Activated CD4-positive, alpha-beta T cell treated with anti-CD3 and anti-CD28 coated beads, Interleukin-2, amount 10 ng/mL, durations not matched to agents 24 days and 14 days (primary cell): ENCODE data around the gene TVP23A. TPM values are rescaled to one million over a fixed set of nuclear protein-coding genes. Genes with fewer than 3 reads are reported as not detected.
"Not testable (repeated sequence)": the region's sequence is repeated elsewhere in the genome, so short reads cannot be mapped to it uniquely, and the experiment has no call there.

Experiments
- DNase-seq: peaks from one replicate; pipeline ENCODE4 v3.0.0; 2022
- H3K27ac Mint-ChIP-seq: one replicate; pipeline ENCODE4 v1.8.0; 2022; ENCODE audit warnings: mild to moderate bottlenecking, mixed read lengths
- H3K27me3 Mint-ChIP-seq: one replicate; pipeline ENCODE4 v1.8.0; 2022; ENCODE audit warnings: mixed read lengths
- H3K36me3 Mint-ChIP-seq: one replicate; pipeline ENCODE4 v1.8.0; 2022; ENCODE audit warnings: low read depth, mild to moderate bottlenecking, mixed read lengths
- H3K4me1 Mint-ChIP-seq: one replicate; pipeline ENCODE4 v1.8.0; 2021; ENCODE audit warnings: mixed read lengths
- H3K4me3 Mint-ChIP-seq: one replicate; pipeline ENCODE4 v1.8.0; 2022; ENCODE audit warnings: mild to moderate bottlenecking, moderate library complexity, mixed read lengths
- H3K9me3 Mint-ChIP-seq: one replicate; pipeline ENCODE4 v1.8.0; 2021; ENCODE audit warnings: mixed read lengths
- intact Hi-C: fragments of 100-400 bp; cut with micrococcal nuclease; formaldehyde crosslinking; loops from one replicate; pipeline ENCODE4 v1.15.1; 2023
- total RNA-seq: library from RNA; stranded (reverse); gene quantifications from 2 replicates; pipeline ENCODE4 v1.2.3, GENCODE V29; 2022

TVP23A gene
- total RNA-seq, 1 donor from 2014 or later = not detected

- intact Hi-C loops = no loop called here
- Mint-ChIP-seq H3K27ac (no peak overlapping the region), H3K4me3 (no peak overlapping the region), H3K36me3 (no peaks in the 10 kb centered on the region), H3K4me1 (no peaks in the 10 kb centered on the region), H3K27me3 (peaks cover 18% of the 10 kb centered on the region), H3K9me3 (no peaks in the 10 kb centered on the region)
- DNase-seq = no peak
Measured at GRCh38 chr16:10806698-10807097, 11.9 kb downstream of the TVP23A start.

GRCh38 chr16:10805334-10805733 lies 13.3 kb downstream of the TVP23A start:
- H3K4me3 Mint-ChIP-seq = no peak overlapping the region
- no peak for DNase-seq
- no peaks in the 10 kb centered on the region for H3K9me3 Mint-ChIP-seq
- intact Hi-C loops = no loop called here
- no peak overlapping the region for H3K27ac Mint-ChIP-seq
- no peaks in the 10 kb centered on the region for H3K36me3 Mint-ChIP-seq
- H3K4me1 Mint-ChIP-seq = no peaks in the 10 kb centered on the region
- peaks cover 18% of the 10 kb centered on the region for H3K27me3 Mint-ChIP-seq

GRCh38 chr16:10799736-10800135 lies 18.9 kb downstream of the TVP23A start:
- Mint-ChIP-seq H3K9me3 (no peaks in the 10 kb centered on the region), H3K27ac (no peak overlapping the region)

GRCh38 chr16:10791048-10791447 lies 27.5 kb downstream of the TVP23A start:
- no peak for DNase-seq
- no peaks in the 10 kb centered on the region for H3K4me1 Mint-ChIP-seq
- peaks cover 14% of the 10 kb centered on the region for H3K27me3 Mint-ChIP-seq
- no peak overlapping the region for H3K4me3 Mint-ChIP-seq
- no peak overlapping the region for H3K27ac Mint-ChIP-seq
- H3K9me3 Mint-ChIP-seq = no peaks in the 10 kb centered on the region
- no peaks in the 10 kb centered on the region for H3K36me3 Mint-ChIP-seq
- intact Hi-C loops = no loop called here

More at GRCh38 chr16:10799736-10800135, 18.9 kb downstream of the TVP23A start:
- intact Hi-C loops = no loop called here
- no peak for DNase-seq
- Mint-ChIP-seq H3K4me3 (no peak overlapping the region), H3K36me3 (no peaks in the 10 kb centered on the region), H3K4me1 (no peaks in the 10 kb centered on the region), H3K27me3 (peaks cover 5% of the 10 kb centered on the region)

GRCh38 chr16:10788630-10789029 lies 30.0 kb downstream of the TVP23A start:
- H3K36me3 Mint-ChIP-seq, H3K4me1 Mint-ChIP-seq, intact Hi-C loops, DNase-seq, H3K27ac Mint-ChIP-seq, H3K9me3 Mint-ChIP-seq, H3K4me3 Mint-ChIP-seq: not testable (repeated sequence)
- peaks cover 11% of the 10 kb centered on the region for H3K27me3 Mint-ChIP-seq

GRCh38 chr16:10787304-10787703 lies 31.3 kb downstream of the TVP23A start:
- Mint-ChIP-seq H3K27ac (no peak overlapping the region), H3K27me3 (peaks cover 17% of the 10 kb centered on the region), H3K36me3 (no peaks in the 10 kb centered on the region), H3K4me3 (no peak overlapping the region), H3K4me1 (no peaks in the 10 kb centered on the region), H3K9me3 (no peaks in the 10 kb centered on the region)
- no peak for DNase-seq
- intact Hi-C loops = no loop called here

- Mint-ChIP-seq H3K9me3 (no peaks in the 10 kb centered on the region), H3K4me1 (no peaks in the 10 kb centered on the region), H3K27ac (no peak overlapping the region), H3K4me3 (no peak overlapping the region), H3K36me3 (no peaks in the 10 kb centered on the region), H3K27me3 (peaks cover 38% of the 10 kb centered on the region)
- no peak for DNase-seq
- intact Hi-C loops = no loop called here
Measured at GRCh38 chr16:10782628-10783027, 36.0 kb downstream of the TVP23A start.

- Mint-ChIP-seq H3K4me1 (peaks cover 3% of the 10 kb centered on the region), H3K36me3 (no peaks in the 10 kb centered on the region), H3K9me3 (no peaks in the 10 kb centered on the region), H3K4me3 (no peak overlapping the region), H3K27ac (no peak overlapping the region), H3K27me3 (peaks cover 40% of the 10 kb centered on the region)
- intact Hi-C loops = no loop called here
- no peak for DNase-seq
Measured at GRCh38 chr16:10780628-10781027, 38.0 kb downstream of the TVP23A start.

- DNase-seq, intact Hi-C loops, H3K9me3 Mint-ChIP-seq, H3K27ac Mint-ChIP-seq, H3K4me1 Mint-ChIP-seq, H3K4me3 Mint-ChIP-seq, H3K36me3 Mint-ChIP-seq: not testable (repeated sequence)
- peaks cover 46% of the 10 kb centered on the region for H3K27me3 Mint-ChIP-seq
Measured at GRCh38 chr16:10779908-10780307, 38.7 kb downstream of the TVP23A start.

GRCh38 chr16:10777356-10777755 lies 41.2 kb downstream of the TVP23A start:
- no peak overlapping the region for H3K27ac Mint-ChIP-seq
- intact Hi-C loops = no loop called here
- H3K4me1 Mint-ChIP-seq = peaks cover 4% of the 10 kb centered on the region
- H3K9me3 Mint-ChIP-seq = no peaks in the 10 kb centered on the region
- peaks cover 43% of the 10 kb centered on the region for H3K27me3 Mint-ChIP-seq
- DNase-seq = no peak
- H3K36me3 Mint-ChIP-seq = no peaks in the 10 kb centered on the region
- H3K4me3 Mint-ChIP-seq = no peak overlapping the region

GRCh38 chr16:10776923-10777322 lies 41.7 kb downstream of the TVP23A start:
- H3K27ac Mint-ChIP-seq, H3K9me3 Mint-ChIP-seq, DNase-seq, H3K36me3 Mint-ChIP-seq, intact Hi-C loops, H3K4me3 Mint-ChIP-seq, H3K4me1 Mint-ChIP-seq: not testable (repeated sequence)
- peaks cover 39% of the 10 kb centered on the region for H3K27me3 Mint-ChIP-seq

GRCh38 chr16:10776280-10776679 lies 42.3 kb downstream of the TVP23A start:
- Mint-ChIP-seq H3K4me1 (peaks cover 4% of the 10 kb centered on the region), H3K36me3 (no peaks in the 10 kb centered on the region), H3K27ac (no peak overlapping the region), H3K9me3 (no peaks in the 10 kb centered on the region), H3K27me3 (peaks cover 36% of the 10 kb centered on the region), H3K4me3 (no peak overlapping the region)
- intact Hi-C loops = no loop called here
- peak; percentile 65 for DNase-seq

- peaks cover 12% of the 10 kb centered on the region for H3K27me3 Mint-ChIP-seq
- peaks cover 11% of the 10 kb centered on the region for H3K36me3 Mint-ChIP-seq
- H3K4me3 Mint-ChIP-seq = no peak overlapping the region
- H3K9me3 Mint-ChIP-seq = no peaks in the 10 kb centered on the region
- H3K4me1 Mint-ChIP-seq = peaks cover 3% of the 10 kb centered on the region
- intact Hi-C loops = no loop called here
- DNase-seq = peak; percentile 66
- H3K27ac Mint-ChIP-seq = no peak overlapping the region
Measured at GRCh38 chr16:10770907-10771306, 47.7 kb downstream of the TVP23A start.

- intact Hi-C loops = no loop called here
- Mint-ChIP-seq H3K27ac (no peak overlapping the region), H3K36me3 (peaks cover 23% of the 10 kb centered on the region), H3K4me1 (peaks cover 7% of the 10 kb centered on the region), H3K4me3 (no peak overlapping the region), H3K9me3 (no peaks in the 10 kb centered on the region), H3K27me3 (peaks cover 3% of the 10 kb centered on the region)
- no peak for DNase-seq
Measured at GRCh38 chr16:10769381-10769780, 49.2 kb downstream of the TVP23A start.

- intact Hi-C loops = no loop called here
- Mint-ChIP-seq H3K27me3 (no peaks in the 10 kb centered on the region), H3K9me3 (peaks cover 6% of the 10 kb centered on the region), H3K36me3 (peaks cover 42% of the 10 kb centered on the region), H3K4me3 (no peak overlapping the region), H3K4me1 (peaks cover 5% of the 10 kb centered on the region), H3K27ac (no peak overlapping the region)
- DNase-seq = no peak
Measured at GRCh38 chr16:10767127-10767526, 51.5 kb downstream of the TVP23A start.
